Fibroblast of pulmonary artery (primary cell): ENCODE measurements around the gene ZNF787.
"Not testable (repeated sequence)": the region's sequence is repeated elsewhere in the genome, so short reads cannot be mapped to it uniquely, and the experiment has no call there.

Experiments used
- DNase-seq: peaks from one replicate; pipeline ENCODE4 v3.0.0-alpha.2; 2010; ENCODE audit warnings: low read depth
- H3K4me3 ChIP-seq: replicated peaks from 2 replicates; pipeline ENCODE4 v1.5.1; 2011; ENCODE audit warnings: low read depth, mild to moderate bottlenecking, control low read depth, low read length, moderate library complexity
- CTCF ChIP-seq: IDR thresholded peaks from 2 replicates; pipeline ENCODE4 v1.5.1; 2011; ENCODE audit warnings: mild to moderate bottlenecking, control low read depth, low read length, inconsistent platforms; ENCODE audit errors: missing control alignments

ZNF787 gene

GRCh38 chr19:56152644-56153043, 31.5 kb upstream of the ZNF787 start:
- no peak for DNase-seq
- no peak overlapping the region for H3K4me3 ChIP-seq
- no peak for TF ChIP-seq CTCF

GRCh38 chr19:56150358-56150757, 29.3 kb upstream of the ZNF787 start:
- no peak for DNase-seq
- H3K4me3 ChIP-seq: no peak overlapping the region
- TF ChIP-seq CTCF: no peak

GRCh38 chr19:56149656-56150038, 28.6 kb upstream of the ZNF787 start:
- no peak for DNase-seq
- no peak overlapping the region for H3K4me3 ChIP-seq
- no peak for TF ChIP-seq CTCF

- not testable (repeated sequence) for H3K4me3 ChIP-seq, DNase-seq
These were observed 28.0 kb upstream of the ZNF787 start for GRCh38 chr19:56148955-56149655.

- no peak for TF ChIP-seq CTCF
- DNase-seq: no peak
- H3K4me3 ChIP-seq: no peak overlapping the region
These were observed 27.0 kb upstream of the ZNF787 start for GRCh38 chr19:56148096-56148495.

GRCh38 chr19:56147307-56147706, 26.2 kb upstream of the ZNF787 start:
- no peak overlapping the region for H3K4me3 ChIP-seq
- DNase-seq: no peak
- no peak for TF ChIP-seq CTCF

- no peak for TF ChIP-seq CTCF
- no peak for DNase-seq
- no peak overlapping the region for H3K4me3 ChIP-seq
These were observed 25.8 kb upstream of the ZNF787 start for GRCh38 chr19:56146904-56147303.

- no peak for TF ChIP-seq CTCF
- DNase-seq: no peak
- H3K4me3 ChIP-seq: no peak overlapping the region
These were observed 24.6 kb upstream of the ZNF787 start for GRCh38 chr19:56145698-56146097.
